GDM1 (cell line): Measurements from ENCODE around the gene CRMP1.

Experiments
- DNase-seq: peaks from one replicate; lab custom pipeline; 2025; lab: John Stamatoyannopoulos, UW

Gene CRMP1

DNA sequence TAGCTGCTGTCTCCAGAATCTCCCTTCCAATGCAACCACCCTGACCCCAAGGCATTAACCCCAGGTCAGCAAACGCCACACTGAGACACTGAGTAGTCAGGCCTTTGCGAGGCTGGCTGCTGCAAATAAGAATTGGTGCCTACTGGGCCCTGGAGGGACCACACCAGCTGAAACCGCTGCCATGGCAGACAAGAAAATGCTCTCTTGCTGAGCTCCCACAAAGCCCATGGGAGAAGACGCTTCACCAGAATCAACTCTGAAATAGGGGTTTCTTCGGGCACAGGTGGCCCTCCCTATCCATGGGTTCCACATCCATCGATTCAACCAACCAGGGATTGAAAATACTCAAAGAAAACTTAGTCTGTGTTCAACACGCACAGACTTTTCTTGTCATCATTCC, 26.7 kb upstream of the CRMP1 start:
- no peak for DNase-seq

DNA sequence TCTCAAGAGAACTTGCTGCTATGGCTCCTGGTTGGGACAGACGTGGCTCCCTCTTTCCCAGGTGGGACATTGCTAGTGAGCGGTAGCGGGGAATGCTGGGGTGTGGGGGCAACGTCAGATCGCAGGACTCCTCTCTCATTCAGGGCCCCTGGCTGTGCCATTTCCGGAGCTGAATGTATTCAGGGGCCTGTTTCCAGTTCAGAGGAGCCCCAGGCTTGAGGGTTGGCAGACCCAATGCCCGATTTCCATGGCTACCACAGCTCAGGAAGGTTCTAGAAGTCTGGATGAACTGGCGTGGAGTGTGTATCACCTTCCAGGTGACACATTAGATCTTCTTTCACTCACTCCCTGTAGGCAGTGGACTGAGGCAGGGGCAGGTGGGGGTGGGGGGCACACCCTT, 26.2 kb upstream of the CRMP1 start:
- no peak for DNase-seq

DNA sequence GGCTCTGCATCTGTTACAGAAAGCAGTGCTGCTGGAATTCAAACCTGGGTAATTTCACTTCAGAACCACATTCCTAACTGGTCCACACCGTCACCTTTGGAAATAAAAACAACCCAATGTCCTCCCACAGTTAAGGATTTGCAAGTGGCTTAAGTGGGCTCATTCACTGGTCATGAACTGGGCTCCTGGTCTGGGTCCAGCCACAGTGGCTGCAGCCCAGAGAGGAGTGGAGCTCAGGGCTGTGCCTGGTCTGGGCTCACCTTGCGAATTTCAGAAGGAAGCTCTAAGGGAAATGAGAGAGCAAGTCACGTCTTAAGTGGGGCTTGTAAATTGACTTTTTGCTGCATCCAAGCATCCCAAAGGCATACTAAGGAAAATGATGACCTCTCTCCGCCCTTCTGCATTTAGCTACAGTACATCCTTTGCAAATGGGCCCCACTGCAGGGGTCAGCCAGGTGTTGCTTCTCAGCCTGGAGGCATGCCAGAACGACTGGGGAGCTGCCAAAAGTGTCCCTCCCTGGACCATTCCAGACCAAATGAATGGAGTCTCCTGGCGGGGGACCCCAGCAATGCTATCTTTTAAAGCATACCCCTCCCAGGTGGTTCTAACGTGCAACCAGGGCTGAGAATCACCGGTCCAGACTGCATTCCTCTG, 25.6 kb upstream of the CRMP1 start:
- no peak for DNase-seq

DNA sequence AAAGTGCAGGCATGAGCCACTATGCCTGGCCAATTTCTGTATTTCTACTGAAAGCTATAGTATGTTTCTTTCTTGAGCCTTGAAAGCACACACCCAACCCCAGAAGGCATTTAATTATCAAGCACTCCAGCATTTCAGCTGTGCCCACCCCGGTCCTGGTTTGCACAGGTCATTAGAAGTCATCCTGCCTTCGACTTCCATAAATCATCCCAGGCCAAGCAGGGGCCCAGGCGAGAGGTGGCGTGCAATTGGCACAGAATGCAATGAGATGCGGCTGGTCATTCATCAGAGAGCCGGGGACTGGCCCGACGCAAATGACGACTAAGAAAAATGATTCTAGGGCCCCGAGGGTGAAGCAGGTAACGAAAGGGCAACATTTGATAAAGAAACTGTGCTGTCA, 24.8 kb upstream of the CRMP1 start:
- DNase-seq, result no peak

DNA sequence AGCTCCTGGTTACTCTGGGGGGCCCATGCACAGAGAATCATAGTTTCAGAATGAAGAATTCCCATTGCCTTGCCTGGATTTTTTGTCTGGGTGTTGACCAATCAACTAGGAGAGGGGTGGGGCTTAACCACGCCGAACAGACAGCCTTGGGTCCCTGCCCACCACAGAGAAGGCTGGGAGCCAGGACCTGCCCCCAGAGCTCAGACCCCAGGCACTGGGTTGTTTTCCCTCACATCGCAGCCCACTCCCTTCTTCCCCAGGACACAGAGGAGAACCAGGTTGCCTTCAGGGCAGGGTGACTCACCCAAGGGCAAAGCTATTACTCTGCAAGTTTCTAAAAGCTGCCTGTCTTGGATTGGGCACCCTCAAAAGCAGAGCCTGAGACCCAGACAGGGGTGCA, 23.3 kb upstream of the CRMP1 start:
- no peak for DNase-seq

DNA sequence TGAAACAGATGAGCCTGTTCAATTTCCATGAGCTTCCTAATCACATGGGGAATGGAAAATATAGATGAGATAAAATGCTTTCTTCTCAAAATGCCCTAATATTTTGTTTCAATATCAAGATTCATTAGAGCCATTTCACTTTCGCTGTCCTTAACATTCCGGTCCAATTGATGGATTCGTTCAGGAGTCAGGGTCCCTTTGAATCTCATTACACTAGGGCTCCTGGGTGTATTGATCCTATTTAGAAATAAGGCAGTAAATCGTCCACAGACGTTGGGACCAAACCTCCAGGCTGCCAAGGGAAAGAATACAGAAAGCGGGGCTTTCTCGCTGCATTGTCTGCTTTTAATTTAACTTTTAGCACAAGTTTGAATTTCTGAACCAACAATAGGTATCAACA, 20.6 kb upstream of the CRMP1 start:
- no peak for DNase-seq

DNA sequence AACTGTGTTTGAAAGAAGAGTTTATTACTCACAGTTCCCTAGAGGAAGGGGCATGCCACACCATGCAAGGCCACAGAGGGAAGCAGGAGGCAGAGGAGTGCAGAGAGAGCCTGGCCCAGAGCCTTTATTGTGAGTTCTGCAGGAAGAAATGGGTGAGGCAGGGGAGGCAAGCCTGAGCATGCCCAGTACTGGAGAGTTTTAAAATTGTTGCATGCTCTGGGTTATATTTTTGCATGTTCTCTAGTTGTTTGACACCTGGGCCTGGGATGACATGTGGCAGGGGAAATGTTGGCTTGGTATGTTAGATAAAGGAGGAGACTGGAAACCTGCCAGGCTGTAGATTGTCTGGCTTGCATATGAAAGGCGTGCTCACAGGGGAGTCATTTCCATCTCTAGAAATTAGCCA, 19.7 kb upstream of the CRMP1 start:
- DNase-seq, result no peak

DNA sequence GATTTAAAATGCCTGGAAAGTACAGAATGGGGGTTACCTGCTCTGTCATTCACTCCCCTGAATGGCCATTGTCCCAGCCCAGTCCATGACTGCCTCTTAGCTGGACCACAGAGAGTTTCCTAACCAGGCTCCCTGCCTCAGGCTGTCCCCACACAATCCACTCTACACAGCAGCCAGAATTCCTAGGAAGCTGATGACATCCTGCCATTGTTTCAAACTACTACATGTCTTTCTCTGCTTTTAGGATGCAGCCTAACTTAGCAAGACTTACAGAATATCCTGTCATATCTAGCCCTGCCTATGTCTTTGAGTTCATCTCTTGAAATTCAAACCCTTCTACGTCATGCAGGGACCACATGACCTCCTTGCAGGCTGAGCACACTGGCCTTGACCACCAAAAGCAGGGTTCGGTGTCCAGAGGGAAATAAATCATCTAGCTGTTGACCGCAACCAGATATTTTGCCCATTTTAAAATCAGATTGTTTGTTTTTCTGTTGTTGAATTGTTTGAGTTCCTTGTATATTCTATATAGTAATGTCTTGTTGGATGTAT, 16.1 kb upstream of the CRMP1 start:
- no peak for DNase-seq

DNA sequence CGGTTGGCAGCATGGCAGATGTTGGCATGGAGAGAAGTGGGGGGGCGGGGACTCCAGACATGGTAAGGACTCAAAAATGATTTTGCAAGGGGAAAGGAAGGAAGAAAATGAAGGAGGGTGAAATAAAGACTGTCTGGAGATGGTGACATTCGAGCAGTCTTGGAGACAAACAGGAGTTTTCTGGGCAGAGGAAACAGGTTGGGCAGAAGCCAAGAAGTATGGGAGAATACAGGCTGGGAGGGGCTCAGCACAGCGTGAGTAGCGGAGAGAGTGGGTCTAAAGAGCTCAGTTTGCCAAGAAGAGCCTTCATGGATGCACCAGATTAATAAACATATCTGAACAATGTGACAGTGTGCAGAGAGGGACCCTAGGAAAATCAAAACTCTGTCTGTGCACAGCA, 13.3 kb upstream of the CRMP1 start:
- no peak for DNase-seq

DNA sequence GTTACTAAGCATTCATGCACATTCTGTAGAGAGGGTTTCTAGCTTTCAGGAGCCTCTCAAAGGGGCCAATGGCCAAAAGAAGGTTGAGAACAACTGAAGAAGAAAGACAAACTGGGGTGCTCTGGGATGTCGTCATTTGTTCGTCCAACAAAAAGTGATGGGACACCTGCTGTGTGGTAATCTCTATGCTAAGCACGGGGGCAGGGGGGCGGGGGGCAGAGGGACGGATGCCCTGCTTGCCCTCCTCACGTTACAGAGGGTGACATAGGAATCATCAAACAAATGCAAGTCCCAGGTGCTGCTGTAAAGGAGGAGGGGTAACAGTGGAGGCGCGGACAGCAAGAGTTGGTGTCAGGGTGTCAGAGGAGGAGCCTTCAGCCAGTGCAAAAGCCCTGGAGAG, 12.8 kb upstream of the CRMP1 start:
- DNase-seq, result no peak

DNA sequence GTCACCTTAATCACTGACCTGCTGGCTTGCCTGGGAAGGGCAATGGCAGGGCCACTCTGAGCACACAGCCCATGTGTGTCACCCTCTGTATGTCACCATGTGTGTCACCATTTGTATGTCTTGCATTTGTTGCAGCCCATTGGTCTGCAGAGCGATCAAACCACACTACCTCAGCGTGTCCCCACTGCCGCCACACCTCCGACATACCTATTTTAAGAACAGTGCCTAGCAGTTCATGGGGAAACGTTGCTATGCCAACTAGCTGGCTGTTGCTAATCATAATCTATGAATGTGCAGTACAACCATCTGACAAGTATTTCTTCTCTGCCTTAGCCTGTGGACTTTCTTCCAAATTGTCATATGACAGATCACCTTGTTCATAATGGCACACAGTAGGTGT, 8.0 kb upstream of the CRMP1 start:
- DNase-seq, result no peak

DNA sequence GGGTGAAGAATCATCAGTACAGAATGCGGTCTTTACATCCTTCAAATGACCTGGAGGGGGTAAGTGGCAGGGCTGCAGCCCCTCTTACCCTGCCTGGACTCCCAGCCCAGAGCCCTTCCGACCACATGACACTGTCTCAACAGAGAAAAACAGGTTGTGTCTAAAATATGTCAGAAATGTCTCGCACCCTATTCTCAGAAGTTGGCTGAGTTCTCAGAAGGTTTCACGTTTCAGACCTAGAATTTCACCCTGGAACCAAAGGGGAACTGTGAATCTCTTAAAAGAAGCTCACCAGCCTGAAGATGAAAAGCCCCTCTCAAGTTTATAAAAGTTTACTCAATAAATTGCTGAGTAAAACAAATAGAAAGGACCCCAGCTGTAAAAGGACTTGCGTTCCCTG, 7.0 kb upstream of the CRMP1 start:
- no peak for DNase-seq

DNA sequence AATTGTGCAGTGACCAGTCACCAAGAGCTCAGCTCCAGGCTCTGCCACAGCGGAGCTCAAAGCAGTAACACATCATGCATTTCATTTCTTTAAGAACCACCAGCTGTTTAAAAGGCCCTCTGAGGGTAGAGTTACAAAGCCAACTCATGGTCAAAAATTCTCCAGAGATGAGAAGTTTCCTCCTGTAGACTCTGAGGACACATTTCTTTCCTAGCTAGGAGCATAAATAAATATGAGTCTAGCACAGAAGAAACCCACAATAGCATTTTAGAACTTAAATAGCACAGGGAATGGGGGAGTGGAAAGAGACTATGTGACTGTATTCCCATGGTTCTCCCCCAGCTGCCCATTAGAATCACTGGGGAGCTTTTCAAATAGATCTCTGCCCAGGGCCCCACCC, 6.5 kb upstream of the CRMP1 start:
- no peak for DNase-seq

DNA sequence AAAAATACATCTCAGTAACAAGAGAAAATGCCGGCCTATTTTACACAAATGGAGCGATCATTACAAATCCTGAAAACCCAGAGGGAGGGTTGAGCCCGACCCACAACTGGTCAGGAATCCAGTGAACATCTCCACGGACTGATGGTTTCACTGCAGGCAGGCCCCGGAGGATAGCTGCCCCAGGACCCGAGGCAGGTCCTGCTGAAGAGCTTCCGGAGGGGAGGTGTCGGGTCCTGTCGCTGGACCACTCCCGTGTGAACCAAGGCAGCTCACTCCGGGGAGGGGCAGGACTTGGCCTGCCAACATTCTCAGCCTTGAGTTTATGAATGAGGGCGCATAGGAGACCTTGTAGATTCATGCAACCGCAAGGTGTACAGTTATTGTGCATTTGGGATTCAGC, 4.8 kb upstream of the CRMP1 start:
- no peak for DNase-seq

DNA sequence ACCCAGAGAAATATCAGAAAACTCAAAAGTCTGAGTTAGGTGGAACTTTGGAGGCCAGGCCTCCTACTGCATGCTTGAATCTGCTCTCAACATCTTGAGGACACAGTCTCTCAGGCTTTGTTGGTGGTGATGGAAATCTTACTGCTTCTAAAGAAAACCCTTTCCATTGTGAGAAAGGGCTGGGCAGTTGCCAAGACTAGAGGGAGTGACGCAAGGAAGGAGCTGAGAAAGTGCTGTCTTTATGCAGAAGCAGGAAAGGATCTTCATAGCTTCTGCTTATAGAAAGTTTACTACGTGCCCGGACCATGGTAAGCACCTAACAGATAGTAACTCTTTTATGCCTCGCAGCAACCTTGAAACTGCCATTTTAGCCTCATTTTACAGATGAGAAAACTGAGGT, 2.4 kb upstream of the CRMP1 start:
- no peak for DNase-seq

DNA sequence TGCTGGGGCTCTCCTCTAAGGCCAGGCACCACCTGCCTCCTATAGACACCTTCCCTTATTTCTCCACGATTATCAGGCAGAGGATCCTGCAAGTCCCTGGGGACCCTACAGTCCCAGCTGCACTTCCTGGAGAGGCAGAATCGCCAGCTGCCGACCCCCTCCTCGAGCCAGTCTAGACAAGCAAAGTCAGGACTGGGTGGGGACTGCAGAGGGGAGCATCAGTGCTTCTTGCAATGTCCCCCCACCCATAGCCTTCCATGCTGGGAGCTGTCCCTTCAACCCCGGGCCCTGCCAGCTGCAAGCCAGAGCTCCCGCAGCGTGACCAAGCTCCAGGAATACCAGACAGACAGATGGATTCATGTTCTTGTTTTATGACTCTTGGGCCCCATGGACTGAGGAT, 1.4 kb upstream of the CRMP1 start:
- no peak for DNase-seq

DNA sequence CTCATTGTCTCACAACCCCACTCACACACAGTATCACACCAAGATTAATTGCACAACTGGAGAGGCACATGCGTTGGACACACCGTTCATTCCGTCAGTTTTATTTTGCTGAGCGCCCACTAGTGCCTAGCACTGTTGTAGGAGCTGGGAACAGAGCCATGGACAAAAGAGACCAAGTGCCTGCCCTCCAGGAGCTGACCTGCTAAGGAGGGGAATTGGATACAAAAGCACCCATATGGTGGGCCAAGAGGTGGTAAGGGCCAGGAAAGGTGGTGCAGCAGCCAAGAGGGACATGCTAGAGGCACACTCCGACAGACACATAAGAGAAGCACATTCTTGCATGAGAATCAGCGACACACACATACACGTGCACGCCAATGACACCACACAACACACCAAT, 705 bp upstream of the CRMP1 start:
- no peak for DNase-seq

DNA sequence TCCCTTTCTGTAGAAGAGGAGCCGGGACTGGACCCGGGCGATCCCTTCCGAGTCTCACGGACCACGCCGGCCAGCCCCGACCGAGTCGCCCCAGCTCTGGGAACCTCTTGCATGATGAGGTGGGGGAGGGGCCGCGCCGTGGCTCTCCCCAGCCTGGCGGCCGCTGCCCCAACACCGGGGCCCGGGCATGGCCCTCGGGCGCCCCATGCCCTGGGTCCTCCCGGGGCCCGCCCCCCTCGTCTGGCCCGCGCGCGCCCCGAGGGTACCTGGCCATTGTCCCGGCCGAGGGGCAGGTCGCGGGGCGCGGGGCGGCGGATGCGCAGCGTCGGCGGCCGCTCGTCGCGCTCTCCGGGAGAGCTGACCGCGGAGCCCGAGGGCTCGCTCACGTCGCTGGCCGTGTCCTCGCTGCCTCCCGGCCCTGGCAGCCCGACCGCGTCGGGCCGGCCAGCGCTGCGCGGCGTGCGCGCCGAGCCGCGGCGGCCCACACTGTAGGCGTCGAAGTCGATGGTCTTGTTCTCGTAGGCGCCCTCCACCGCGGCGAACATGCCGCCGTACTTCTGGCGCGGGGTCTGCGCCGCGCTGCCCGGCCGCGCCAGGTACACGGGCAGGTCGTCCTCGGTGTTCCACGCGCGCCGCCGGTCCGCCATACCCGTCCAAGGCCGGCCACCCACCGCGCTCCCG, 423 bp downstream of the CRMP1 start:
- DNase-seq, result no peak

DNA sequence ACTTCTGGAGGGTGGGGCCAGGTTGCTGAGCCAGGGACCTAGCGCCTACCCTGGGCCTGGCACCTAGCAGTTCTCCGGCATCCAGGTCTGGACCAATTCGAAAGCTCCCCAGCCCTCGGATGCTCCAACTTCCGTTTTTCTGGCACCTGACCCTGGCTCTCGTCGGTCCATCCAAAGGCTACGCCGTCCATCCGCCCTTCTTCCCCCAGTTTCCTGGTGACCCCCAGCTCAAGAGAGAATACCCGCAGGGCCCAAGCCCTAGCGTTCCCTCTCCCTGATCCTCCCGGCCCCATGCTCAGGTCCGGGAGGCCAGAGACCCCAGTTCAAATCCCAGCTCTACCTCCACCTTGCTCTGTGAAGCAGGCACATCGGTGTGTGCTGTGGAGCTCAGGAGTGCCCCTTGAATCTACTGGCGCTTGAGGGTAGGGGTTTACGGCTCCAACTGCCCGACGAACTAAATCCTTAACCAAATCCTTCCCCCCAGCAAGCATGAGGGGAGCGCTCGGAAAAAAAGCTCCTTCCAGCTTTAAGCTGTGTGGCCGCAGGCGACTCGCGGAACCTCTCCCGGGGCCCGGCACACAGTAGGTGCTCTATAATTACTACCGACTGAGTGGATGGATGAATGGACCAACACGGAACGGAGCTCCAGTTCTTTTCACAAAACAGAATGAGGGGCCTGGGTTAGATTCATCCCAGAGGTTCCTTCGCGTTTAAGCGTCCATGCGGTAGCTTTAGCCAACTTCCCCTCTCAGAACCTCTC, 1.1 kb downstream of the CRMP1 start:
- no peak for DNase-seq

DNA sequence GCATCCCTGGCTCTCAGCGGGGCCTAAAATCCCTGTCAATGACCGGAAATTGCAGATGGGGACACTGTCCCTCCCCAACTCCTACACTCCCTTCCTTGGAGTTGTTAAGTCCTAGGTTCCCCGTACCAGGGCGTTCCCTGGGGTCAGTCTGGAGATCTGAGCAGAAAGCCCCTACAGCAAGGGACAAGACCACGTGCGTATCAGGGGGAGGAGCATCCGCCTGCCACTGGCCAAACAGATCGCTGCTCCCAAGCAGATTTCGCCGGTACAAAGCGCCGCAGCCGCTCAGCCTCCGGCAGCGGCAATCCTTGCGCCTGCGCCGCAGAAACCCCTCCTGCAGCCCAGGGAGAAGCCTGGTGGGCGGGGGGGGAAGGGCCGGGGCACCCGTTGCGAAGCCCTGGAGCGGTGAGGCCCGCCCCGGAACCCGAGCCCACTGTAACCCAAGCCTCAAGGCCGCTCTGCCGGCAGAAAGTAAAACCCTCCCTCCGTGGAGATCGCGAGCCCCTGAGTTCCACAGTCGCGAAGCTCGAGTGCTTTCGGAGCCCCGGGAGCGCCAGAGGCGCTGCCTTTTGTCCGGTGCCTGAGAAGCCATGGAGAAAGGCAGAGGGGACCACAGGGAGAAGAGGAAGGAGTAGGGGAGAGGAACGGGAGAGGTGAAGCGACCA, 2.7 kb downstream of the CRMP1 start:
- no peak for DNase-seq

DNA sequence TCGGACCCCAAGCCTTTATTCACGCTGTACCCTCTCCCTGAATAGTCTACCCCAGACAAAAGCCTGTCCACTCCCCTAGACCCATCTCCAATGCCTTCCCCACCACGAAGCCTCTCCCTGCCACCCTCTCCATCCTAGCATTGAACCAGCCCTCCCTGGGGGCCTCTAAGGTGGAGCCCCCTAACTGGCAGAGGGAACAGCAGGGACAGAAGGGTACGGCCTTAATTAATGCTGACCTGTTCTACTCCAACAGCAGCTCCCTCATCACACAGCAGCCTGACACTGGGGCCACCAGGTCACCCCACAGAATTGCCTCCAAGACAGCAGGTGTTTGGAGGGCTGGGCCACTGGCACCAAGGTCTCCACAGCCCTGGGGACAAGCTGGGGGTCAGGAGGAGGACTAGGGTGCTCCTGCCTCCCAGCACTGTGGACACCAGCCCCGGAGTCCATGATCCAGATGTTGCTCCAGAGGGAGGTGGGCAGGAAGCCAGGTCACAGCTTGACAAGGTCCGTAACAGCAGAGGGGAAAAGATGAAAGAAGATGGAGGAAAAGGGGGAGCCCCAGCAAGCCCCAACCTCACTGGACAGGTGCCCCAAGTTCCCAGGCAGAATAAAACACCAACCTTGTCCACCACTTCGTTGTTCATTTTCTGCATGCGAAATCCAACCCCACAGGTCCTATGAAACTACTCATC, 3.7 kb downstream of the CRMP1 start:
- DNase-seq, result no peak
